Stimulated activated CD8-positive, alpha-beta memory T cell treated with anti-CD3 and anti-CD28 coated beads, Interleukin-2, amount 100 ng/mL, for 48 hours (primary cell): Measurements from ENCODE around the gene EFNA5.

Experiments
- DNase-seq, 2 donors: peaks; one replicate each; pipeline ENCODE4 v3.0.0-alpha.2; 2020; ENCODE audit warnings: low read depth in 2 of 2

The EFNA5 gene

DNA sequence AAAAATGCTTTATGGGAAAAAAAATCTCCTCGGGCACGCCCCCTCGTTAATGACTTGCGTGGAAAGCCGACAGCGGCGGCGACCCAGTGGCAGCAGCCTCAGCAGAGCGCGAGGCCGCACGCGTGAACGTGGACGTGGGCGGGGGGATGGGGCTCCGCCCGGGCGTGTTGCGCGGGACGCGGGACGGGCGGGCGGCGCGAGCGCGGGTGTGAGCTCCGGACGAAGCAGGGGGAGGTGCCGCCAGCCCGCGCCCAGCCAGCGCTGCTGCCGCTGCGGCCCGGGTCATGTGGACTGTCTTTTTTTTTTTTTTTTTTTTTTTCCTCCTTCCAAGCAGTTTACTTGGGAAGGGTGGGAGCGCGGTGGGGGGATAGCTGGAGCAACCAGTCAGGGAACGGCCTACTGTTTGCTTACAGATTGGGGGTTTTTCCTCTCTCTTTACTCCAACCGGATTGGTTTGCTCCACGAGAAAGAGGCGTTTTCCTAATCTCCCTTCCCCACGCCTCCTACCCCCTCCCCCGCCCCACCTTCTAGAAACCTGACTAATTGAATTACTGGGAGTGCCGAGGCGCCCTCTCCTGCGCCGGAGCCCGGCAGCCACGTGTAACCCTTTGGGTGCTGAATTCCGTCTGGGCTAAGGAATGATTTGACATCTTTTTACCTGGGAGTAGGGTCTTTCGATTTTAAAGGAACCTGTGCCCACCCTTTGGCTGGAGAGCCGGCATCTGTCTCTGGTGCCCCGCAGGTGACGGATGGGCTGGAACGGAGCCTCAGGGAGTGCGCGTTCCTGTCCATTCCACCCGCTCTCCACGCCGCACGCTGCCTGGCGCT is 1.7 kb upstream of the EFNA5 start:
- DNase-seq, result no peak

GRCh38 chr5:107671742-107672210 is 1.0 kb upstream of the EFNA5 start:
- no peak for DNase-seq

- DNase-seq, result no peak
These were observed 428 bp downstream of the EFNA5 start for GRCh38 chr5:107670087-107670931.

DNA sequence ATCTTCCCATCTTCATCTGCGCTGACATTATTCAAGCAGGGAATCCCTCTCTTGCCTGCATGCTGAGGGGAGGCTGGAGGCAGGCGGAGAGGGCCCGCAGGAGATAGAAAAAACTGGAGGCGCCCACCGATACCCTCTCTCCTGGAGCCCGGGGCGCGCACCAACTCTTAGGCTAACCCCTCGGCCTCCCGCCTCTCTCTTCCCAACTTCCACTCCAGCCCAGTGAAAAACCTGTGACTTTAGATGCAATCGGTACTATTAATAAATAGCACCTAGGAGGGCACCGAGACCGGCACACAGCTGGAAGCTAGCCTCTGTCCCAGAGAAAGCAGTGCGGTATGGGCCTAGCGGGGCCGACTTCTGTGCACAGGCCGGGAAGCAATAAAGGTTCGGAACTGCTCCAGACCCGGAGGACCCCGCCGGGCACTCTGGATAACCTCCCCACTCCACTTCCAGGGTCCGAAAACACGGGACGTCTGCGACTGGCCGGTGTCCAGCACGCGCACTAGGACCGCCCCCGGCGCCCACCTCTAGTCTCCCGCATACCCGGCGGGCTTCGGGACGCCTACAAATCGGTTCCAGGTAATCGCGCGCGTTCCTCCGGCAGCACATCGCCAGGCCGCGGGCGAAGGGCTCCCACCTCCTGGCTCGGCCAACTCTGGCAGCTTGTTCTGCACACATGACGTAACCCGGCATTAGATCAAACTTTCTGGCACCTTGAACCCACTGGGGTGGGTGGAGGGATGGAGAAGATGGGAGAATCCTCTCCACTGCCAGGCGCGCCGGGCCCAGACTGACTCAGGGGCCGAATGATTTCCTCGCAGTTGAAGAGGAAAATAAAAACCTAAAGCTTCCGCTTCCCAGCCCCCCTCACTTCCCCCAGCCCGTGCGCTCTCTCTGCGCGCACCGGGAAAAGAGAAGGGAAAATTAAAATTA is 1.4 kb downstream of the EFNA5 start:
- no peak for DNase-seq

DNA sequence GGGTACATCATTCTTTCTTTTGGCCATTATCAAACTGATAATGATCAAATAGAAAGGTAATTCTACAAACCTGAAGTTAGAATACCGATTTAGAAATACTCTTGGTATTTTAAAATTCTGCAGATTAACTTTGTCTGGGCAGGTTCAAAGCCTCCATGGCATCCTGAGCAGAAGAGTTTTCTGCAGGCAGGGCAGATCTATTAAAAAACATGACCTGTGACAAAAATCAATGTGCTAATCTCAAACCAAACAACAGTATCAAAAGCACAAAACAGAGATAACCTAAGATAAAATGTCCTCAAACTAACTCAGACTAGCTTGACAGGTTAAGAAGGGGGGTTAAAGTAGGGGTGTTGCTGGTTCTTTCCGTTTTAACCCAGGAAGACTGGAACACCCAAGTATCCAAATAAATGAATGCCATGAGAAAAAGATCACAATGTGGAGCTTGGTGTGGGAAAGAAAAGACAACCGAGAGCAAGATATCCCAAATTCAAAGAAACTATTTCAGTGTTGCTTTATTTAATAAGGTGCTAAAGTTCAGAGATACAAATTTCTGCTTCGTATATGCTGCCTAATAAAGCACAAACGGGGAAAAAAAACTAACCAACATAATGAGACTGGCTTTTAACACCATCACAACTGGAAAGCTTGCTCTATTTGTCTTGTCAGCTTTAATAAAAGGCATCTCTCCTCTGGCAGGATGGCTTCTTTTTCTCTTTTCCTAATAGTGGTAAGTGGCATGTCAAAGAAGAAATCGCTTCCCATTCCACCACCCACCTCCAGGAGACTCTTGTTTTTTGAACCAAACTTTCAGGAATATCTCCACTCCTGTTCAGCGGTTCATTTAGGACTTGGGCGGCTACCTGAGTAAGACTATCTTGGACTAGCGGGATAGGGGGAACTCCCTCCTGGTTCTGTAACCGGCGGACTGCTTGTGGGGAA is 2.3 kb downstream of the EFNA5 start:
- DNase-seq, result no peak

- no peak for DNase-seq
These were observed 4.6 kb downstream of the EFNA5 start for GRCh38 chr5:107666051-107666655.

- DNase-seq, result no peak
These were observed 5.6 kb downstream of the EFNA5 start for GRCh38 chr5:107665036-107665570.

- no peak for DNase-seq
These were observed 7.0 kb downstream of the EFNA5 start for GRCh38 chr5:107663697-107664096.

- DNase-seq, result no peak
These were observed 9.1 kb downstream of the EFNA5 start for GRCh38 chr5:107661650-107662044.

DNA sequence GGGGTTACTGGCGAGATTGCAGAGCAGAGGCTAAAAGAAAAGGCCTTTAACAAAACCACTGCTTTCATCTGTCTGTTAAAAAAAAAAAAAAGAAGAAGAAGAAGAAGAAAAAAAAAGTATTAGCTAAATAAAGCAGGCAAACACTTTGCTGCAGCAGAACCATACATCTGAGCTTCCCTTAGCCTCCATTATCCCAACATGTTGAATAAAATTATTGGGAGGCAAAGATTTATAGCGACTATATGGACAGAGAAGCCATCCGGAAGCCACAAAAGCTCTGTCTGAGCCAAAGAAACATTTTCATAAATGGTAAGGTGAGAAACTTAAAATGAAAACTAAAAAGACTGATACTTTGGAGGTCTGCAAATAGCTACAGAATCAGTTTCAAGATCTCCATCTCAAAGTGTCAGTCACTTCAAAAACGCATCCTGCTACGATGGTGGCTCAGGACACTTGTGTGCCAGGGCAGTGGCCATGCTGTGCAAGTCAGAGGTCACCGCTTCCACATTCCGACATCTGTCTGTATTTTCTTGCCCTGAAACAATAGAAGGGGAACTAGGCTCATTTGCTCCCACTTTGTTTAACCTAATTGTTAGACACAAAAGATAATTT is 9.6 kb downstream of the EFNA5 start:
- no peak for DNase-seq

GRCh38 chr5:107658528-107658927 is 12.2 kb downstream of the EFNA5 start:
- DNase-seq, result no peak

- DNase-seq, result no peak
These were observed 14.9 kb downstream of the EFNA5 start for GRCh38 chr5:107655831-107656230.

- DNase-seq, result no peak
These were observed 15.9 kb downstream of the EFNA5 start for GRCh38 chr5:107654827-107655226.

GRCh38 chr5:107653685-107654084 is 17.1 kb downstream of the EFNA5 start:
- DNase-seq, result no peak

DNA sequence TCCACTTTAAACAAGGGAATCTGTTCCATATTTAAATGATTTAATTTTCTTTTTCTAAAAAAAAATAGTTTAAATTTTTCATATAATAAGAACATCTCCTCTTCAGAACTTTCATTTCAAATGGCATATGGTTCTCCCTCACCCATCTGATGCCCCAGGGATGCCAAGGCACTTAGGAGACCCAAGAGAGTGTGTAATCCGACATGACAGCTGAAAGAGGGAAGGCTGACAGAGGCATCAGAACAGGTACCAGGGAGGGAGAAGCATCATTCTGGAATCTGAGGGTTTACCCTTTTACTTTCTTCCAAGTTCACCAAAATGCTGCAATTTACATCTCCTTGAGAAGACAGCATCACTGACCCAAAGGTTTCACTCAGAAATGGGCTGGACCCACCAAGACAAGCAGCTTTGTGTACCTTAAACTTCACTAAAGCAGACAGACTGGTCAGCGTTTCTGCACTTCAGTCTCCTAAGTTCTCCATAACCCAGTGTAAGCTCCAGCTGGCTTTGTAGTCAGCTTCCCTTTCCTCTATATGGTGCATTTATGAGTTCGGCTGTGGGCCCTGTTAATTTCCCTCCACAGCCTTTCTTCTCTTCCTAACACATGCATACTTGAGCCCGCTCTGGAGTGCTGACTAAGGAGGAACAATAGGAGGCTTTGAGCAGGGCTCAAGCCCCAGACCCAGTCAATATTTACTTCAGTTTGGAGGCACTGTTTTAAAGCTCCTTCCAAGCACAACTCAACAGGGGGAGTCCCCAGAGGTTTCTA is 17.7 kb downstream of the EFNA5 start:
- no peak for DNase-seq

DNA sequence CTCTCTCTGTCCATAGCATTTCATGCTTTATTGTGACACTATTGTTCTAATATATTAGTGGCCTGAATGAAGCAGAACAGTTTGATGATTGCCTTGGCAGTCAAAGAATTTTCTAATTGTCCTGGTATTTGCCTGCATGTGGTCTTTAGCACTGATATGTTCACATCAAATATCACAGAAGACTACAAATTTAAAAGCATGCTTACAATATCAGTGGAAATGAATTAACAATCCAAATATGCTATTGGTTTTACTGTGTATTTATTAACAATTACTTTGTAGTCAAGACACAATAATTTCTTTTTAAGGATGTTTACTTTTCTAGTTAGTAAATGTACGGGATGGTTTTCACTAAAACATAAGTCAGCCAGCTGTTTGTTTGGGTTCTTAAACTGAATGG is 18.3 kb downstream of the EFNA5 start:
- DNase-seq, result no peak

- no peak for DNase-seq
These were observed 19.4 kb downstream of the EFNA5 start for GRCh38 chr5:107651325-107651724.

- DNase-seq, result no peak
These were observed 24.3 kb downstream of the EFNA5 start for GRCh38 chr5:107646418-107646817.

DNA sequence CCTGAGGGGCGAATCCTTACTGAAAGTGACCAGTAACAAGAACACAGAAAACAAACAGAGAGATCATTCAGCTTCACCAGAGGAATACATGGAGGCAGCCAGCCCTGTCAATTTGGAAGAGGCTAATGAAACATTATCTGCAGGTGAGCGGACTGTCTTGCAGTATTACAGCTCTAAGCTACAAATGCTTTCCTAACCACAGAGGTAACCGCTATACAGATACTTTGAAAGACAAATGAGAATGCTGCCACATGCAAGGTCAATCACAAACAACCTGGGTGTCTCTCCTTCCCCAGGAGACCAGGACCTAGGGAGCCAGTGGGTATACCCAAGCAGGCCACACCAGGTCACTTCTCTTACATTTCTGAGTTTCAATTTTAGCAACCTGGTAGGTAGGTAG is 30.2 kb downstream of the EFNA5 start:
- DNase-seq, result no peak
